Tibial artery (tissue), 4 donors: ENCODE results near the gene FGF8.

Experiments
- DNase-seq, 2 donors: peaks; one replicate each; pipeline ENCODE4 v3.0.0-alpha.2; 2019
- H3K27ac ChIP-seq, 2 donors: fragments of 200-600 bp; sonication (generic) in 1 of 2; 1 replicate in 1 of 2; 2 replicates in 1 of 2; pipeline ENCODE4 v1.5.1; 2018 to 2019; ENCODE audit warnings: mild to moderate bottlenecking in 1 of 2
- H3K27me3 ChIP-seq, 2 donors: fragments of 200-600 bp; sonication (generic) in 1 of 2; one replicate each; pipeline versions ENCODE4 v1.5.1 to v1.6.0; 2016 to 2019
- H3K36me3 ChIP-seq, 3 donors: fragments of 200-600 bp; sonication (generic) in 2 of 3; one replicate each; pipeline ENCODE4 v1.5.1; 2016 to 2019; ENCODE audit warnings: mild to moderate bottlenecking in 2 of 3
- H3K4me1 ChIP-seq, 4 donors: fragments of 200-600 bp; sonication (generic) in 2 of 4; 1 replicate in 3 of 4; 2 replicates in 1 of 4; pipeline ENCODE4 v1.5.1; 2016 to 2019
- H3K4me3 ChIP-seq, 2 donors: fragments of 200-600 bp; sonication (generic) in 1 of 2; 1 replicate in 1 of 2; 2 replicates in 1 of 2; pipeline ENCODE4 v1.5.1; 2018 to 2019; ENCODE audit warnings: mild to moderate bottlenecking in 2 of 2
- H3K9me3 ChIP-seq, 3 donors: fragments of 200-600 bp; sonication (generic) in 1 of 3; one replicate each; pipeline ENCODE4 v1.5.1; 2016 to 2019
- intact Hi-C: fragments of 100-400 bp; cut with DNase I; formaldehyde crosslinking; loops from one replicate; pipeline ENCODE4 v1.15.0; 2023; ENCODE audit warnings: low total_unique reads
- TF ChIP-seq, protein P1 (sequence below), 2 experiments: fragments of 200-600 bp in 1 of 2; fragments of 450-650 bp in 1 of 2; IDR thresholded peaks; one replicate each; pipeline ENCODE4 v1.5.1; 2017 to 2019; ENCODE audit warnings: antibody characterized with exemption in 2 of 2, mild to moderate bottlenecking in 1 of 2, moderate library complexity in 1 of 2

FGF8 gene

DNA sequence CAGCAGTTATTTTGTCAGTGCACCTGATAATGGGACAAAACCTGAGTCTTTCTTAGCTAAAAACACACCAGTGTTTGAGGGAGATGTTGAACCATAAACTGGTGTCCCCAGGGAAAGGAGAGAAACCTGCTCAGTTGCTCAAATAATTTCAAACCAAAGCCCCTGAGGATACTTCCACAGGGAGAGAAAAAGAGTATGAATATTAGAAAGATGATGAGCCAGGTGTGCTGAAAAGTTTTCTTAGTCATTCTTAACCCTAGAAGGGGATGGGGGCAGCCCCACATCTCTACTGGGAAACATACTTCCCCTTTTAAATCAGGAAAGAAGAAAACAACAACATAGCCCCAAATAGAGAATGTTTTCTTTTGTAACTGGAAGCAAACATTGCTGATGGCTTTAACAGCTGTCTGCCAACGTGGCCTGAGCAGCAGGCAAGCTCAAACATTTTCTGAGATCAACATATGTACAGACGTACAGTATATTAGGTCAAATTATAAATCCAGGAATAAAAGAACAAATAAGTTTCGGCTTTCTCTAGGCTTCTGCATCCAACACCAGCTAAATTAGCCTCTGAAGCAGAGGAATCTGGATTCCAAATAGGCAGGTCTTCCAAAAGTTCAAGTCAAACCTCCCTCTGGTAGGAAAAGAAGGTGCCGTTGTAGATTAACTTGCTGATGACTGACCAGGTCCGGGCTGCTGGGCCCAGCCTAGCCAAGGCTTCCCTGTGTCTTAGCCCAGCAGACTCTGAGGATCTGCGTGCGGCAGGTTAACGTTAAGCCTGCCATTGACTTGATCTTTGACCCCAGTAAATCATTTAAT lies 50.4 kb downstream of the FGF8 start:
- H3K4me1 ChIP-seq: no peaks in the 10 kb centered on the region
- no peak overlapping the region for H3K27ac ChIP-seq
- no peaks in the 10 kb centered on the region for H3K9me3 ChIP-seq
- DNase-seq: no peak
- TF ChIP-seq, protein P1, sequence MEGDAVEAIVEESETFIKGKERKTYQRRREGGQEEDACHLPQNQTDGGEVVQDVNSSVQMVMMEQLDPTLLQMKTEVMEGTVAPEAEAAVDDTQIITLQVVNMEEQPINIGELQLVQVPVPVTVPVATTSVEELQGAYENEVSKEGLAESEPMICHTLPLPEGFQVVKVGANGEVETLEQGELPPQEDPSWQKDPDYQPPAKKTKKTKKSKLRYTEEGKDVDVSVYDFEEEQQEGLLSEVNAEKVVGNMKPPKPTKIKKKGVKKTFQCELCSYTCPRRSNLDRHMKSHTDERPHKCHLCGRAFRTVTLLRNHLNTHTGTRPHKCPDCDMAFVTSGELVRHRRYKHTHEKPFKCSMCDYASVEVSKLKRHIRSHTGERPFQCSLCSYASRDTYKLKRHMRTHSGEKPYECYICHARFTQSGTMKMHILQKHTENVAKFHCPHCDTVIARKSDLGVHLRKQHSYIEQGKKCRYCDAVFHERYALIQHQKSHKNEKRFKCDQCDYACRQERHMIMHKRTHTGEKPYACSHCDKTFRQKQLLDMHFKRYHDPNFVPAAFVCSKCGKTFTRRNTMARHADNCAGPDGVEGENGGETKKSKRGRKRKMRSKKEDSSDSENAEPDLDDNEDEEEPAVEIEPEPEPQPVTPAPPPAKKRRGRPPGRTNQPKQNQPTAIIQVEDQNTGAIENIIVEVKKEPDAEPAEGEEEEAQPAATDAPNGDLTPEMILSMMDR (IDR thresholded peaks at IDR 0.05): no peak
- intact Hi-C loops: no loop called here
- no peak overlapping the region for H3K4me3 ChIP-seq
- H3K27me3 ChIP-seq: peaks cover 0 to 20% of the 10 kb centered on the region in 2 donors
- no peaks in the 10 kb centered on the region for H3K36me3 ChIP-seq

DNA sequence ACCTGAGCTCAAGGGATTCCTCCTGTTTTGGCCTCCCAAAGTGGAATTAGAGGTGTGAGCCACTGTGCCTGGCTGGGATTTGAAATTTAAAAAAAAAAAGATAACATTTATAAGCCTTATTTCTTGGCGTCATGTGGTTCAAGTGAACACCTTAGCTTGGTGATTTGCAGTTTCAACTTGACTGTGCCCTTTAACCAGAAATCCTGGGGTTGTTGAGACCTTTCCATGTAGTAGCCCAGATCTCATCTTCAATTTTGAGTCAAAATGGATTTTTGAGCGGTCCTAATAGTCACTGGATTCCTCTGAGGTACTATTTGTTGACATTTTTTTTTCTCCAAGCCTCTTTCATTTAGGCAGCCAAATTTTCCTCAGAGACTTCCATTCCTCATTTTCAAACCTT lies 51.5 kb downstream of the FGF8 start:
- intact Hi-C loops: no loop called here
- DNase-seq: no peak
- H3K27me3 ChIP-seq: peaks cover 0 to 21% of the 10 kb centered on the region in 2 donors
- H3K27ac ChIP-seq: no peak overlapping the region
- no peaks in the 10 kb centered on the region for H3K9me3 ChIP-seq
- no peaks in the 10 kb centered on the region for H3K36me3 ChIP-seq
- TF ChIP-seq, protein P1 (IDR thresholded peaks at IDR 0.05): no peak
- H3K4me1 ChIP-seq: no peaks in the 10 kb centered on the region
- H3K4me3 ChIP-seq: no peak overlapping the region

DNA sequence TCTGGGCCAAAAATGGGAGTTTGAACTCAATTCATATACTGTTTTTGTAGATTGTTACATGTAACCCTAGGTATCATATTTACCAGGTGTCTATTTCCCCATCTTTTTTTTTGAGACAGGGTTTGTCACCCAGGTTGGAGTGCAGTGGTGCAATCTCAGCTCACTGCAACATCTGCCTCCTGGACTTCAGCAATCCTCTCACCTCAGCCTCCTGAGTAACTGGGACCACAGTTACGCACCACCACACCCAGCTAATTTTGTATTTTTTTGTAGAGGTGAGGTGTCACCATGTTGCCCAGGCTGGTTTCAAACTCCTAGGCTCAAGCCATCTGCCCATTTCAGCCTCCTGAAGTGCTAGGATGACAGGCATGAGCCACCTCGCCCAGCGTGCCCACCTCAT lies 52.7 kb downstream of the FGF8 start:
- no peaks in the 10 kb centered on the region for H3K36me3 ChIP-seq
- no peak for DNase-seq
- no peaks in the 10 kb centered on the region for H3K9me3 ChIP-seq
- H3K4me1 ChIP-seq: no peaks in the 10 kb centered on the region
- H3K4me3 ChIP-seq: no peak overlapping the region
- no peak overlapping the region for H3K27ac ChIP-seq
- H3K27me3 ChIP-seq: peaks cover 0 to 25% of the 10 kb centered on the region in 2 donors
- TF ChIP-seq, protein P1 (IDR thresholded peaks at IDR 0.05): no peak
- intact Hi-C loops: no loop called here

DNA sequence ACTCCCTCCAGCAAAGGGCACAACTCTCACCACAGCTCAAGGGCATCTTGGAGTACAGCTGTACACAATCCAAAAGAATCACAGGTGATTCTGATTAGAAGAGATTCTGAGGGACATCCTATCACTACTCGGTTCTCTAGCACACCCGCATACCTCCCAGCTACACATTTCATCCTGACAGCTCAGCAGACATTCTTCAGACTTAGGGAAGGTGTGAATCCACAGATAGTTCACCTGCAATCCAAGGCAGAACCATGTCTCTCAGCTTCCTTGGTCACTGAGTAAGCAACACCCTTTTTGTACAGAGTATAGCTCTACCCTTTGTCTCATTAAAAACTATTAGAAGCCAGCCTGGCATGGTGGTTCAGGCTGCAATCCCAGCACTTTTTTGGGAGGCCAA lies 54.1 kb downstream of the FGF8 start:
- Histone ChIP-seq H3K36me3 (no peaks in the 10 kb centered on the region), H3K4me3 (no peak overlapping the region), H3K27ac (no peak overlapping the region), H3K4me1 (no peaks in the 10 kb centered on the region), H3K9me3 (no peaks in the 10 kb centered on the region), H3K27me3 (peaks cover 0 to 28% of the 10 kb centered on the region in 2 donors)
- no peak for DNase-seq
- intact Hi-C loops: no loop called here
- TF ChIP-seq, protein P1 (IDR thresholded peaks at IDR 0.05): no peak

DNA sequence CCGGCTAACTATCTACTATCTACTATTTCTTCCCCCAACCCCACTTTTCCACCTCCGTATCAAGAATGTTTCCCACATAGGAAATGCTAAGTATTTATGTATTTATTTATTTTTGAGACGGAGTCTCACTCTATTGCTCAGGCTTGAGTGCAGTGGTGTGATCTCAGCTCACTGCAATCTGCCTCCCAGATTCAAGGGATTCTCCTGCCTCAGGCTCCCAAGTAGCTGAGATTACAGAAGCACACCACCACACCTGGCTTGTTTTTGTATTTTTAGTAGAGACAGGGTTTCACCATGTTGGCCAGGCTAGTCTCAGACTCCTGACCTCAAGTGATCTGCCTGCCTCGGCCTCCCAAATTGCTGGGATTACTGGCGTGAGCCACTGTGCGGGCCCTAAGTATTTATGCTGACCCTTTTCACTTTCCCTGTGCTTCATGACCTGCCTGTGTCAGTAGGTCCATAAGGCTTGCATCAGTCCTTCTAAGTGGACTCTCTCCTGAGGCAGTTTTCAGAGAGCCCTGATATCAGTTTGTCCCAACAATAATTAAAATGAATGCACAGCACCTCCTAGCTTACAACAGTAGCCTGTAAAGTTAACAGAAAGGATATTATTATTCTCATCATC lies 55.2 kb downstream of the FGF8 start:
- TF ChIP-seq, protein P1 (IDR thresholded peaks at IDR 0.05): no peak
- H3K36me3 ChIP-seq: no peaks in the 10 kb centered on the region
- no peaks in the 10 kb centered on the region for H3K4me1 ChIP-seq
- no peaks in the 10 kb centered on the region for H3K9me3 ChIP-seq
- H3K27me3 ChIP-seq: peaks cover 0 to 30% of the 10 kb centered on the region in 2 donors
- H3K4me3 ChIP-seq: no peak overlapping the region
- no peak overlapping the region for H3K27ac ChIP-seq
- DNase-seq: no peak
- intact Hi-C loops: no loop called here
